MM.1S (cell line): ENCODE data around the gene ZNF565.

ENCODE experiments used
- DNase-seq: peaks from one replicate; pipeline ENCODE4 v3.0.0-alpha.2; 2015
- H2AFZ ChIP-seq: fragments of 300-600 bp; sonication (generic); 2 replicates; pipeline ENCODE4 v1.6.0; 2016; ENCODE audit warnings: antibody characterized with exemption, low read length
- H3F3A ChIP-seq: fragments of 300-600 bp; sonication (generic); 2 replicates; pipeline ENCODE4 v1.6.1; 2016; ENCODE audit warnings: mild to moderate bottlenecking, antibody characterized with exemption, low read length, moderate library complexity, mixed read lengths; ENCODE audit not compliant: insufficient read depth
- H3K27ac ChIP-seq: fragments of 300-600 bp; sonication (generic); 2 replicates; pipeline ENCODE4 v1.5.1; 2016; ENCODE audit warnings: mild to moderate bottlenecking, low read length
- H3K27me3 ChIP-seq: fragments of 300-600 bp; sonication (generic); replicated peaks from 2 replicates; pipeline ENCODE4 v1.6.0; 2016; ENCODE audit warnings: low read length; ENCODE audit not compliant: insufficient read depth
- H3K36me3 ChIP-seq: fragments of 300-600 bp; sonication (generic); replicated peaks from 2 replicates; pipeline ENCODE4 v1.6.1; 2016; ENCODE audit warnings: mild to moderate bottlenecking, low read length, mixed read lengths; ENCODE audit not compliant: insufficient read depth
- H3K4me1 ChIP-seq: fragments of 300-600 bp; sonication (generic); 2 replicates; pipeline ENCODE4 v1.6.1; 2016; ENCODE audit warnings: low read length, mixed read lengths
- H3K4me2 ChIP-seq: fragments of 300-600 bp; sonication (generic); 2 replicates; pipeline ENCODE4 v1.6.0; 2016; ENCODE audit warnings: low read depth, low read length
- H3K4me3 ChIP-seq: fragments of 300-600 bp; sonication (generic); 2 replicates; pipeline ENCODE4 v1.5.1; 2016; ENCODE audit warnings: low read length, mixed read lengths
- H3K79me2 ChIP-seq: fragments of 300-600 bp; sonication (generic); 2 replicates; pipeline ENCODE4 v1.6.1; 2016; ENCODE audit warnings: mixed run types, low read length, mixed read lengths
- H3K9ac ChIP-seq: fragments of 300-600 bp; sonication (generic); 2 replicates; pipeline ENCODE4 v1.6.1; 2016; ENCODE audit warnings: low read length, mixed read lengths
- H3K9me2 ChIP-seq: fragments of 300-600 bp; sonication (generic); replicated peaks from 2 replicates; pipeline ENCODE4 v1.6.1; 2016; ENCODE audit warnings: mild to moderate bottlenecking, low read length, mixed read lengths; ENCODE audit not compliant: insufficient read depth
- H3K9me3 ChIP-seq: fragments of 300-600 bp; sonication (generic); replicated peaks from 2 replicates; pipeline ENCODE4 v1.6.1; 2016; ENCODE audit warnings: mild to moderate bottlenecking, low read length, mixed read lengths; ENCODE audit not compliant: insufficient read depth
- H4K20me1 ChIP-seq: fragments of 300-600 bp; sonication (generic); 2 replicates; pipeline ENCODE4 v1.6.1; 2016; ENCODE audit warnings: mild to moderate bottlenecking, low read length, moderate library complexity, mixed read lengths; ENCODE audit not compliant: insufficient read depth
- EZH2 ChIP-seq: fragments of 300-600 bp; sonication (generic); optimal IDR thresholded peaks from 2 replicates; pipeline ENCODE3; 2017; ENCODE audit warnings: low read depth, mild to moderate bottlenecking, antibody characterized with exemption, low read length, mixed read lengths
- EZH2phosphoT487 ChIP-seq: fragments of 300-600 bp; sonication (generic); IDR thresholded peaks from 2 replicates; pipeline ENCODE4 v1.6.1; 2018; ENCODE audit warnings: antibody characterized with exemption, low read length
- TF ChIP-seq, protein P1 (sequence below): fragments of 300-600 bp; sonication (generic); IDR thresholded peaks from 2 replicates; pipeline ENCODE4 v1.5.1; 2016; ENCODE audit warnings: antibody characterized with exemption, low read length, mixed read lengths

ZNF565 gene

DNA sequence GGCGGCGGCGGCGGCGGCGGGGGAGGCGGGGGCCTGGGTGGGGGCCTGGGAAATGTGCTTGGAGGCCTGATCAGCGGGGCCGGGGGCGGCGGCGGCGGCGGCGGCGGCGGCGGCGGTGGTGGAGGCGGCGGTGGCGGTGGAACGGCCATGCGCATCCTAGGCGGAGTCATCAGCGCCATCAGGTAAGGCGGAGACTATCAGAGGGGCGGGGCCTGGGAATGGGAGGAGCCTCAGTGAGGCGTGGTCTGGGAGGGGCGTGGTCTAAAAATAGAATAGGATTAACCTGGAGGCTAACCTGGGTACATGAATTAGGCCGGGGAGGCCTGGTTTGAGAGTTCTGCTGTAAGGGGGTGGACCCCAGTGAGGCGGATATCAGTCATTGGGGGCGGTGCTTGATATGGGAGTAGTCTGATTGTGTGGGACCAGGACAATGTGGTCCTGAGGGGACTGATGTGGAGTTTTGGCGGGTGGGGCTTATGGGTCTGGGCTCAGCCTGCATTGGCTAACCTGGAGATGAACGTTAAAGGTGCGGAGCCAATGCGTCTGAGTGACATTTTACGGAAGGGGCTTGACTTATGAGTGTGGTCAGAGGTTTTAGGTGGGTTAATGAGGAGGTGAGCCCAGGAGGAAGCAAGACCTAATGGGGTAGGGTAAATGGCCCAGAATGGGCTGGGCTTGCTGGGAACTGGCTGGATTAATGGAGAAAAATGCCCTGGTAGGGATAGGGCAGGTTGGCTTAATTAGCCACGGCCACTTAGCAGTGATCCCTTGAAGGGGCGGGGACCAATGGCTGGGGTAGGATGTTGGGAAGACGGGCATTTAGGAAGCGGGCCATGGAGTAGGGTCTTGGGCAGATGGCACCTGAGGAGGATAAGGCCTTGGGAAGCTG is 73.2 kb downstream of the ZNF565 start:
- TF ChIP-seq EZH2phosphoT487: no peak
- TF ChIP-seq, protein P1, sequence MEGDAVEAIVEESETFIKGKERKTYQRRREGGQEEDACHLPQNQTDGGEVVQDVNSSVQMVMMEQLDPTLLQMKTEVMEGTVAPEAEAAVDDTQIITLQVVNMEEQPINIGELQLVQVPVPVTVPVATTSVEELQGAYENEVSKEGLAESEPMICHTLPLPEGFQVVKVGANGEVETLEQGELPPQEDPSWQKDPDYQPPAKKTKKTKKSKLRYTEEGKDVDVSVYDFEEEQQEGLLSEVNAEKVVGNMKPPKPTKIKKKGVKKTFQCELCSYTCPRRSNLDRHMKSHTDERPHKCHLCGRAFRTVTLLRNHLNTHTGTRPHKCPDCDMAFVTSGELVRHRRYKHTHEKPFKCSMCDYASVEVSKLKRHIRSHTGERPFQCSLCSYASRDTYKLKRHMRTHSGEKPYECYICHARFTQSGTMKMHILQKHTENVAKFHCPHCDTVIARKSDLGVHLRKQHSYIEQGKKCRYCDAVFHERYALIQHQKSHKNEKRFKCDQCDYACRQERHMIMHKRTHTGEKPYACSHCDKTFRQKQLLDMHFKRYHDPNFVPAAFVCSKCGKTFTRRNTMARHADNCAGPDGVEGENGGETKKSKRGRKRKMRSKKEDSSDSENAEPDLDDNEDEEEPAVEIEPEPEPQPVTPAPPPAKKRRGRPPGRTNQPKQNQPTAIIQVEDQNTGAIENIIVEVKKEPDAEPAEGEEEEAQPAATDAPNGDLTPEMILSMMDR: no peak
- TF ChIP-seq EZH2: no peak
- peaks cover 17% of the 10 kb centered on the region for H3K4me1 ChIP-seq
- peak overlapping the region; percentile 95 for H3K9ac ChIP-seq
- H3K9me2 ChIP-seq: no peaks in the 10 kb centered on the region
- no peaks in the 10 kb centered on the region for H3K27me3 ChIP-seq
- H4K20me1 ChIP-seq: no peaks in the 10 kb centered on the region
- H3K79me2 ChIP-seq: peaks cover 29% of the 10 kb centered on the region
- H3K4me3 ChIP-seq: peak overlapping the region; percentile 99
- H3K9me3 ChIP-seq: no peaks in the 10 kb centered on the region
- peak overlapping the region; percentile 85 for H3K4me2 ChIP-seq
- H3K27ac ChIP-seq: no peak overlapping the region
- H2AFZ ChIP-seq: no peak overlapping the region
- peaks cover 31% of the 10 kb centered on the region for H3F3A ChIP-seq
- DNase-seq: peak; percentile 85
- peaks cover 13% of the 10 kb centered on the region for H3K36me3 ChIP-seq

DNA sequence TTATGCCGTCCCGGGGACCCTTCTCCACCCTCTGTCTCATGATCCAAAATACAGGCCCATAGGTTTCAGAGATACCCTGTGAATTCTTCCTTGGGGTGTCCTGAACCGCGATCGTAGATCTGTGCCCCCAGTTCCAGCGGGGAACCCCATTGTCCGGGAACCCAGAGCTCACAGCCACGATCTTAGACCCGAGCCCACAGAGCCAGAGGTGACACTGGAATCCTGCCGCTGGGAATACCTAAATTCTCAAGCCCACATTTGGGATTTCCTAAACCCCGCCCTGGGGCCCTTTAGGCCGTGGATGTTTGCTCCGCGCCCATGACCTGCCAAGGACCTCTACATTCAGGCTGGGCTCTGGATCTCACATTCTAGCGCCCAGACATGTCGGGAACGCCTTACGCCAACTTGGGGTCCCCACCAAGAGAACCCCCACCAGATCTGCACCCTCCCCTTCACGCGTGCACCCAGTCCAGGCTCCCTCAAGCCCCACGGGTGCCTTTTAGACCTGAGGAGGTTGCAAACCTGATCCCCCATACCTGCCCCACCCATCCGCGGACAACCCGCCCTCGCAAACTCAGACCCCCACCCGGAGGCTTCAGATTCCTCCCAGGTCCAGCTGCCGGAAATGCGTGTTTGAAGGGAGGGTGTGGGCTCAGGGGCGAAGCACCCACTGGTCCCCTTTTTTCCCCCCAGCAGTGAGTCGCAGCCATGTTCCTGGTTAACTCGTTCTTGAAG is 74.0 kb downstream of the ZNF565 start:
- TF ChIP-seq EZH2phosphoT487: no peak
- no peak for TF ChIP-seq EZH2
- TF ChIP-seq, protein P1: no peak
- H2AFZ ChIP-seq: peak overlapping the region; percentile 81
- H3K9ac ChIP-seq: peak overlapping the region; percentile 95
- H3K9me3 ChIP-seq: no peaks in the 10 kb centered on the region
- H3K79me2 ChIP-seq: peaks cover 29% of the 10 kb centered on the region
- H3K27ac ChIP-seq: peak overlapping the region; percentile 92
- no peaks in the 10 kb centered on the region for H4K20me1 ChIP-seq
- H3F3A ChIP-seq: peaks cover 35% of the 10 kb centered on the region
- peak overlapping the region; percentile 91 for H3K4me2 ChIP-seq
- no peaks in the 10 kb centered on the region for H3K9me2 ChIP-seq
- H3K27me3 ChIP-seq: no peaks in the 10 kb centered on the region
- peak; percentile 39 for DNase-seq
- peak overlapping the region; percentile 99 for H3K4me3 ChIP-seq
- peaks cover 13% of the 10 kb centered on the region for H3K36me3 ChIP-seq
- peaks cover 21% of the 10 kb centered on the region for H3K4me1 ChIP-seq

DNA sequence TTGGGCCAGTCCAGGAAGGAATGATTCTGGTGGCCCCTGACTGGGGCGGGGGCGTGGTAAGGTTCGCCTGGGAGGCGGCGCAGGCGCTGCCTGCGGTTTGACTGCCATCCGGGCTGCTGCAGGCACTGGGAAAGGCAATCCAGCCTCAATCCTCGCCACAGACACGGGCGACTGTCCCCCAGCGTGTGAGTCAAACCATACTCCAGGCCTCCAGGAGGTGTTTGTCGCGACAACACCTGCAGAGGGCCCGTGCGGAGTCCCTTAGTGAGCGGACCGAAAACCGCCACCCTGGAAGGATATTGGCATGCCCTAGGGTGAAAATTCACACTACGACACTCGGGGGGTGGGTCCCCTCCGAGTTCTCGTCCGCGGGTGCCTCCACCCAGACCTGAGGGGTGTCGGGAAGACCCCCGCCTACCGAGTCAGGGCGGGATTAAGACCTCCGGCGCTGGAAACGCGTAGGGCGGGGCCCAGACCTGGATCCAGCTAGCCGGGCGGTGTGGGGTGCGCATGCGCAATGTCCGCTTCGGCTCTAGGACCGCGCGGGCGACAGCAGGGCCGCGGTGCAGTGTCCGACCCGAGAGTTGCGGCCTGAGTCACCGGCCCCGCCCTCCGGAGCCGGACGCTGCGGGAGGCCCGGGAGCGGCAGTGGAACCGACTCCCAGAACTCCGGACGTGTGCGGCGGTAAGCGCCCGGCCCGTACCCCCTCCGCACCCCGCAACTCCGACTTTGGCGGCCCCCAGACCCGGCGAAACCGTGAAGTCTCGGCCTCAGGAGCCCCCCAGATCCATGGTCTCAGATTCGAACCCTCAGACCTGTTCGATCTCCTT is 74.8 kb downstream of the ZNF565 start, which contains the start of gene CAPNS1:
Gene CAPNS1, plus strand, starts transcription at position 594 of the 831 bp plus-strand sequence. CDS start 946 bp downstream, outside the sequence.
- H3K9me3 ChIP-seq: no peaks in the 10 kb centered on the region
- peak within 1 kb of the TSS; percentile 92 for H3K27ac ChIP-seq
- H4K20me1 ChIP-seq: no peaks in the 10 kb centered on the region
- peaks cover 21% of the 10 kb centered on the region for H3K4me1 ChIP-seq
- peak within 1 kb of the TSS; percentile 98 for H2AFZ ChIP-seq
- no peaks in the 10 kb centered on the region for H3K27me3 ChIP-seq
- H3F3A ChIP-seq: peaks cover 35% of the 10 kb centered on the region
- DNase-seq: peak; percentile 97
- peaks cover 29% of the 10 kb centered on the region for H3K79me2 ChIP-seq
- peaks cover 11% of the 10 kb centered on the region for H3K36me3 ChIP-seq
- no peaks in the 10 kb centered on the region for H3K9me2 ChIP-seq
- H3K4me3 ChIP-seq: peak within 1 kb of the TSS; percentile 99
- TF ChIP-seq, protein P1: peak; percentile 40
- no peak for TF ChIP-seq EZH2phosphoT487
- peak within 1 kb of the TSS; percentile 95 for H3K9ac ChIP-seq
- peak within 1 kb of the TSS; percentile 91 for H3K4me2 ChIP-seq
